HG03196 (cell line): ENCODE results near the gene XYLT2.
"Not testable (repeated sequence)": the region's sequence is repeated elsewhere in the genome, so short reads cannot be mapped to it uniquely, and the experiment has no call there.

Experiments used
- ATAC-seq: cut with Tn5 transposase; IDR thresholded peaks from one replicate; pipeline ENCODE4 v1.9.1; 2021; ENCODE audit not compliant: unreplicated experiment

Gene XYLT2

GRCh38 chr17:50388728-50389127 lies 42.8 kb downstream of the XYLT2 start:
- no peak for ATAC-seq

GRCh38 chr17:50389534-50389933 lies 43.6 kb downstream of the XYLT2 start:
- ATAC-seq = no peak

- no peak for ATAC-seq
These were observed 46.7 kb downstream of the XYLT2 start for GRCh38 chr17:50392621-50393020.

DNA sequence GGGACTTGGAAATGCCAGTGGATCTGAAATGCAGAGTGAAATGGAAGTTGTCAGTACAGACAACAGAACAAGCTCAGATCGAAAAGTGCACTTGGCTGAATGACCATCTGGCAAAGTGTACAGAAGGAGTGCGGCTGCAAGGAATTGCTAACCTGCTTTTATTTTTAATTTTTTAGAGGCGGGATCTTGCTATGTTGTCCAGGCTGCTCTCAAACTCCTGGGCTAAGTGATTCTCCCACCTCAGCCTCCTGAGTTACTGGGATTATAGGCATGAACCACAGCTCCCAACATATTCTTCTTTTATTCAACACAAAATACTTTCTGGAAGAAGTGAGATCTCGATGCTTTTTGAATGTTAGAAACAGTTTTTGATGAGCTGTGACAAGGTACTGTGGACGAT lies 47.8 kb downstream of the XYLT2 start:
- no peak for ATAC-seq

DNA sequence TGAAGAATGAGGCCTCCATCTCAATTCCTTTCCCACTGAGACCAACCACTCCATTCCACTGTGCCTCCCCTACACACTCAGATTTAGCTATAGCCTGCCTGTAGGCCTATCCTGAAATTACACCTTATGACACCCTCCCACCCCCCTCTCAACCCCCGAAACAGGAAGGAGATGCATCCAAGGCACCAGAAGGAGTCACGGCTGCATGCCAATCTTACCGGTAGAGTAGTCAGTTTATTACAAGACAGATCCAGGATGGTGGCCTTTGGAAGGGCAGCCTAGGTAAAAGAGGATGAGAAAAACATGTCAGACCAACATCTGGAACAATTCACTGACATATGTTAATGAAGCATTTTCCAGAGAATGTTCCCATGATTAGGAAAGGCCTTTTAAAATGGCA lies 48.8 kb downstream of the XYLT2 start:
- no peak for ATAC-seq

DNA sequence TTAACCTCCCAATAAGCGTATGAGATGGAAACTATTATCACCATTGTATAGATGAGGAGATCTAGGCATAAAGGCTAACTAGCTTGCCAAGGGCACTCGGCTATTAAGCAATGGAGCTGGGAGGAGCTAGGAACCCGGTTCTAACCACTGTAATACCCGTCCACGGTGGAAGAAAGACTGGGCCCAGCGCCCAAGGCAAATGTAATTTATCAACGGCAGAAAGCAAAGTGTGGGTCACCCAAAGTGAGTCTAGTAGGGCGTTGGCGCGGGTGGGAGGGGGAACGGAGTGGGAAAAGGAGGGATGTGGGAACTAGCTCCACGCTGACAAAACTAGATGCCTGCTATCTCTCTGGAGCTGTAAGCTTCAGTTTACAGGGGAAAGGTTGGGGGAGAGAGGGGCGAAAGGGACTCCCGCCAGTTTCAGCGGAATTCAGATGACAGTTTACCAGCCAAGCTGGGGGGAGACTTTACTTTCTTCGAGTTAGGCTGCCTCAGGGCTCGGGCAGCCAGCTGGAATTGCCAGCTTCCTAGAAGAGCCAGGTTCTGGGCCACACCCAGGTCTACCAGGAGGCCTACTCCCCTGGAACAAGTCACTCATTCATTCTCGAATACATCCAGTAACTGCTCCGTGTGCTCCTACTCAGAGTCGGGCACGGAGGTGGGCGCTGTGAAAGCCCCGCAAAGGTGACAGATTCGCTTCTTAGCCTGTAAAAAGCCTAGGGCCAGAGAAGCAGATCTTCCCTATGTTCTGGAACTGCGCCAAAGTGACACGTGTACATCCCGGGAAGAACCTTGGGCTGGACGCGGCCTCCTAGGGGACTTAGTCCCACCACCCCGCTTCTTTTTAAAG lies 50.6 kb downstream of the XYLT2 start:
- no peak for ATAC-seq

DNA sequence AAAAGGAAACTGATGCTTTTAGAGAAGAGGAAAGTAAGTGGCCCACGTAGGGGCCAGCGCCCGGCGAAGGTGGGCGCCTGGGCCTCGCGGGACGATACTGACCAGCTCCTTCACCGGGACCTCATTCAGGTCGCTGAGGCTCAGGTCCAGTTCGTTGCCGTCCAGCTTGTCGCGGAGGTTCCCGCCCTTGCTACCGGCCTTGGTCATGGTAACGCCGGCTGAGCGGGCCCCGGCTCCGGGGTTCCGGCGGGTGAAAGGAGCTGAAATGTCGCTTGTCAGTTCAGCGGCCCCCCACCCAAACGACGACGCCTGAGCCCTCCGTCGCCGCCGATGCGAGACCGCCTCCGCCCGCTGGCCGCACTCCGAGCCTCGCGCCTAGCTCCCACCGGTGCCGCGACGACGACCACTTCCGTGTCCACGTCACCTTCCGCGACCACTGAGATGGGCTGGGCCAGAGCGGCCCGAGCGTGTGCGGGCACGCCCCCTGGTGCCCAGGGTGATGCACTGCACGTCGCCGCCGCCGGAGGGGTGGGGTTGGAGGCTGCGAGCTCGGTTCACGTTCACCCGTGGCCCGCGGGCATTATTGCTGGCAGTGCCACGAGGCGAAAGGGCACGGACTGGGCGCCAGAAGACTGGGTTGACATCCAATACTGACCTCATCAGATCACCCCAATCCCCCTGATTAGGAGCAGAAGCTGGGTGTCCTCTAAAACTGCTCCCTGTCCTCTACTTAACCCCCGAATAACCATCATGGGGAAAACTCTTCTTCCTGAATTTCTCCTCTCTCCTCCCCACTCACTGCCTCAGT lies 51.4 kb downstream of the XYLT2 start, which contains the start of gene LRRC59:
Gene LRRC59 (minus strand): TSS at position 413 of the 808 bp plus-strand sequence. CDS start 206 bp downstream, at position 207.
- ATAC-seq = peak; percentile 98

DNA sequence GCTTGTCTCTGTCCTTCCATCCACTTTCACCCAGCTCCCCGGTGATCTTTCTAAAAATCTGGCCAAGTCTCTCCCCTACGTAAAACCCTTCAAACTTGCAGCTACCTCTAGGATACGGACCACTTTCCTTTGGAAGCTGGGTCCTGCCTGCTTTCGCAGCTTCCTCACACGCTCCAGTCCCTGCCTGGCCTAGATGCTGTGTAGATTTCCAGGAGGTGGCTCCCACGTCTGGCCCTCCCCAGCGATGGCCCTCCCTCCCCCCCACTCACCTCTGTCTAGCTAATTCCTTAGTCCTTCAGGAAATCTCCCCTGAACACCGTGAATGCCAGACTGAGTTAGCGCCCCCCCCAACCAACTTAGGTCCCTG lies 52.0 kb downstream of the XYLT2 start:
- no peak for ATAC-seq

- ATAC-seq = not testable (repeated sequence)
These were observed 52.7 kb downstream of the XYLT2 start for GRCh38 chr17:50398672-50399071.

- not testable (repeated sequence) for ATAC-seq
These were observed 53.7 kb downstream of the XYLT2 start for GRCh38 chr17:50399591-50399990.

DNA sequence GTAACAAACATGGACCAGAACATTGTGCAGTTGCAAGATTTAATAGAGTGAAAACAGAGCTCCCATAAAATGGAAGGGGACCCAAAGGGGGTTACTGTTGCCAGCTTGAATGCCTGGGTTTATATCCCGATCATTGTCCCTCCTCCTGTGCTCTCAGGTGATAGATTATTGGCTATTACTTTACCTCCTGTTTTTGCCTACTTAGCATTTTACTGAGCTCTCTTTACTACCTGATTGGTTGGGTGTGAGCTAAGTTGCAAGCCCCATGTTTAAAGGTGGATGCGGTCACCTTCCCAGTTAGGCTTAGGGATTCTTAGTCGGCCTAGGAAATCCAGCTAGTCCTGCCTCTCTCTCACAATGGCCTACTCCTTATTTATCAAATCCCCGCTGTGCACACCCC lies 59.4 kb downstream of the XYLT2 start:
- not testable (repeated sequence) for ATAC-seq

GRCh38 chr17:50406578-50406977 lies 60.7 kb downstream of the XYLT2 start:
- no peak for ATAC-seq

DNA sequence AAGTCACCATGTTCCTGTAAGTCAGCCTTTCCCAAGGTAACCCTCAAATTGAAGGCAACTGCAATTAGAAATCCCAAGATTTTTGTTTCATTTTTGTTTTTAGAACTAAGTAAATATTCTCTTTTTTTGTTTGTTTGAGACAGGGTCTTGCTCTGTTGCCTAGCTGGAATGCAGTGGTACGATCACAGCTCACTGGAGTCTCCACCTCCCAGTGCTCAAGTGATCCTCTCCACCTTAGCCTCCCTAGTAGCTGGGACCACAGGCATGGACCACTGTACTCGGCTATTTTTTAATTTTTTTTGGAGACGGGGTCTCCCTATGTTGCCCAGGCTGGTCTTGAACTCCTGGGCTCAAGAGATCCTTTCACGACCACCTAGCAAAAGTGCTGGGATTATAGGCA lies 62.0 kb downstream of the XYLT2 start:
- ATAC-seq = no peak
